Ovary (tissue), 3 donors: ENCODE measurements around the gene C2CD2L.

Source experiments
- EP300 ChIP-seq: sonication (generic); formaldehyde crosslinking; IDR thresholded peaks from one replicate; pipeline ENCODE4 v1.6.1; 2017; ENCODE audit warnings: antibody characterized with exemption
- TF ChIP-seq, protein P1 (sequence below), 3 donors: fragments of 450-650 bp in 2 of 3; fragments of 200-600 bp in 1 of 3; IDR thresholded peaks; one replicate each; pipeline versions ENCODE4 v1.5.1 to v1.8.0; 2016 to 2022; ENCODE audit warnings: antibody characterized with exemption in 3 of 3, mild to moderate bottlenecking in 1 of 3
- donor health status: DM: no; HTN: no; CAD: no.

DNA sequence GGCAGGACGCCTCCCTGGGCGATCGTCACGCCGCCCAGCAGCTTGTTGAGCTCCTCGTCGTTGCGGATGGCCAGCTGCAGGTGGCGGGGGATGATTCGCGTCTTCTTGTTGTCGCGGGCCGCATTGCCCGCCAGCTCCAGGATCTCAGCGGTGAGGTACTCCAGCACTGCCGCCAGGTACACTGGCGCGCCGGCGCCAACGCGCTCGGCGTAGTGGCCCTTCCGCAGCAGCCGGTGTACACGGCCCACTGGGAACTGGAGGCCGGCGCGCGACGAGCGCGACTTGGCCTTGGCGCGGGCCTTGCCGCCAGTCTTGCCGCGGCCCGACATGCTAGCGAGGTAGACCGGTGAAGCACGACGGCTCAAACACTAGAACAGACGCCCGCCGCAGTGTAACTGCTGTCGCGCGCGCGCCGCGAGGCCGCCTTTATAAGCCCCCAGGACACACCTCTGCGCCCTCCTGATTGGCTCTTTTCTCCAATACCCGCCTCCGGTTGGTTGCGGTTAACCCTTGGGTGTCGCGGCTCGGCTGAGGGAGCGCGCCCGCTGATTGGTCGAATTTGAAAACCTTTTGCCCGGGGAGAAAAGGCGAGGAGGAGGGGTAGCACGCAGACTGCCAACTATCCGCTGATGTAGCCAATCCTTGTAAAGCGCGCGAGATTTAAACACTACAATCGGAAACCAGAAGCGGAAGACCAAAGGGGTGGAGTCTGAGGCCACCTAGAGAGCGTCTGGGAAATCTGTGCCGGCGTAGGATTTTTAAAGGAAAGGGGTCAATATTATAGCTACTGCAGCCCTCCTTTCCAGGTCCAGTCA lies 11.9 kb upstream of the C2CD2L start:
- TF ChIP-seq, protein P1, sequence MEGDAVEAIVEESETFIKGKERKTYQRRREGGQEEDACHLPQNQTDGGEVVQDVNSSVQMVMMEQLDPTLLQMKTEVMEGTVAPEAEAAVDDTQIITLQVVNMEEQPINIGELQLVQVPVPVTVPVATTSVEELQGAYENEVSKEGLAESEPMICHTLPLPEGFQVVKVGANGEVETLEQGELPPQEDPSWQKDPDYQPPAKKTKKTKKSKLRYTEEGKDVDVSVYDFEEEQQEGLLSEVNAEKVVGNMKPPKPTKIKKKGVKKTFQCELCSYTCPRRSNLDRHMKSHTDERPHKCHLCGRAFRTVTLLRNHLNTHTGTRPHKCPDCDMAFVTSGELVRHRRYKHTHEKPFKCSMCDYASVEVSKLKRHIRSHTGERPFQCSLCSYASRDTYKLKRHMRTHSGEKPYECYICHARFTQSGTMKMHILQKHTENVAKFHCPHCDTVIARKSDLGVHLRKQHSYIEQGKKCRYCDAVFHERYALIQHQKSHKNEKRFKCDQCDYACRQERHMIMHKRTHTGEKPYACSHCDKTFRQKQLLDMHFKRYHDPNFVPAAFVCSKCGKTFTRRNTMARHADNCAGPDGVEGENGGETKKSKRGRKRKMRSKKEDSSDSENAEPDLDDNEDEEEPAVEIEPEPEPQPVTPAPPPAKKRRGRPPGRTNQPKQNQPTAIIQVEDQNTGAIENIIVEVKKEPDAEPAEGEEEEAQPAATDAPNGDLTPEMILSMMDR (IDR thresholded peaks at IDR 0.05): peak in 2 of 3 donors; percentile 70 to 85
- TF ChIP-seq EP300: no peak
